Measurements from ENCODE around the gene HOXD10.
A peak's percentile ranks its signal among the peaks of the same experiment; 100 is the strongest.

HOXD10 gene

DNA sequence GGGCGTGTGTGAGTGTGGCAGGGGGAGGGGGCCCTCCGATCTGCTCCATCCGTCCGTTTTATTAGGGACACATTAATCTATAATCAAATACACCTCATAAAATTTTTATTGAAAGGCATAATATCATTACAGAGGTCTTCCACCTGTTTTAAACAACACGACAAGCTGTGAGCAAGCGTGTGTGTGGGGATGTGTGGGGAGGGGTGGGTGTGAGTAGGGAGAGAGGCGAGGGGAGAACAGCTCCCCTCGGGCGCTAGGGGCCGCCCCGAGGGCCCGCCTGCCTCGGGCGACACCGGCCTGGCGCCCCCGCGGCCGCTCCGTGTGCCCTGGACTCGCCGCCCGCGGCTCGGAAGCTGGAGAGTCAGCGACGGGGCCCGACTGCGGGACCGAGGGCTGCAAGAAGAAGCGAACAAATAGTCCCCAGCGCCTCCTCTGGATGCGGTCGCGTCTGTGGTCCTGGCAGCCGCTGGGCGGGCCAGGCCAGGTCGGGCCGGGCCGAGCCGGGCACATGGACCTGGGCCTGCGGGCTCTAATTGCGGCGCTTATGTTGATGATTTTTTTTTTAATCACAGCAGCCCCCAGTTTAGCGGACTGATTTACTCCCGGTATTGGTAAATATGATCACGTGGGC, 5.6 kb downstream of the HOXD10 start:
- DNase-seq (ENCODE audit: low read depth, low spot score), result no peak

- no peak for DNase-seq (ENCODE audit: low read depth, low spot score)
These were observed 6.3 kb downstream of the HOXD10 start, which contains the start of gene HOXD9 for GRCh38 chr2:176122683-176123410. HOXD9 (plus strand) TSS chr2:176122719; CDS start chr2:176122769, 50 bp downstream.

GRCh38 chr2:176123411-176124109, 7.0 kb downstream of the HOXD10 start:
- DNase-seq (ENCODE audit: low read depth, low spot score), result no peak

- no peak for DNase-seq (ENCODE audit: low read depth, low spot score)
These were observed 7.8 kb downstream of the HOXD10 start for GRCh38 chr2:176124110-176124946.

- DNase-seq (ENCODE audit: low read depth, low spot score), result no peak
These were observed 8.6 kb downstream of the HOXD10 start for GRCh38 chr2:176124947-176125771.

DNA sequence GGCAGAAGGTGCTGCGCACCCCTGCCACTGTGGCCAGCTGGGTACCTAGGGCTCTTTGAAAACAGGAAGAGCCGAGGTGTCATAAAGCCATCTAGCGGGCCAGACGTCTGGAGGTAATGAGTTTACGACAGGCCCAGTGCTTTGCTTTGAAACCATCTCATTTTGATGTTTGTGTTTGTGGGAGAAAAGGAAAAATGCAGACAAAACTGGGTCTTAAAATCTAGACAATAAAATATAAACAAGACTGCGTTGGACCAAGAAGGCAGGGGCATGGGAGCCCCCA, 9.1 kb downstream of the HOXD10 start:
- no peak for DNase-seq (ENCODE audit: low read depth, low spot score)

- DNase-seq (ENCODE audit: low read depth, low spot score), result peak; percentile 36
These were observed 10.6 kb downstream of the HOXD10 start for GRCh38 chr2:176126929-176127773.

DNA sequence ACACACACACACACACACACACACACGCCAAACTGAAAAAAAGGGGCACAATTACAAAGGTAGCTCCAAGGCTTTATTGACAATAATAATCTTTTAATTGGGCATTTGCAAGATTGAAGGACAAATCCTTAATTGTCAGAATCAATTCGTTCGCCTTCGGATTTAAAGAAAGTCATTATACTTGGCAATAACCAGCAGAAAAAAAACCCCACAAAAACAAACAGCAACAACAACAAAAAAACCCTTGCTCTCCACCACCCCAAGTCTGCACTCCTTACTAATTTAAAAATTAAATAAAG, 11.1 kb downstream of the HOXD10 start:
- no peak for DNase-seq (ENCODE audit: low read depth, low spot score)

DNA sequence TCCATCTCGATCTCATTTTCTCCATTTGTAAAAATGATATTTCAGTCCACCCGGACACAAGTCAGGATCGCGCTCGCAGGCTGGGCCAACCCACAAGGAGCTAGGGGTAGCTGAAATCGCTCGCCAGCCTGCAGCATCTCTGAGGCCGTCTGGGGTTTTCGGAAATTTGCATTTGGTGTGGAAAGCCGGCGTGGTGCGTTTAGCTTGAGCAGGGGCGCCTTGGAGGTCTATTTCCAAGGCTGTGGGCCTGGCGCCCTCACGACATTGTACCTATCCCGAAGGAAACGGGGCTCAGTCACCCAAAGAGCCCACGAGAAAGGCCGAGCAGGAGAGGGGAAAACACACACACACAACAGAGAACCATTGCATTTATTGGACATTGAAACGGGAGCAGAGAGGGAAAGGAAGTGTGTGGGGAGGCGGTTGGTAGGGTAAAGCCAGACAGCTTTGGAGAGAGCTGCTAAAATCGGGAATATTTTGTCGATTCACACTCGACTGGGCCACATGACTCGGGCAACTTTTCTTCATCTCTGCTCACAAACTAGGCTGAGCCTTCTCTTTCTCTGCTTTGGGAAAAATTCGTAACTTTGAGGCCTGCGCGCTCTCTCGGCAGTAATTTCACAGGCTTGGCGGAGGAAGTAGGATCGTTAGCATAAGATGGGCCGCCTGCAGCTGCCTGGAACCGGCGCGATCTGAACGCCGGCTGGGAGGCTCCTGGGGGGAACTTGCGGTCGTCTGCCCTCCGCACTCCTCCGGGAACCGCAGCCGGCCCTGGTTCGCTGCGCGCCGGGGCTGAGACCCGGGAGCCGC, 11.8 kb downstream of the HOXD10 start:
- DNase-seq (ENCODE audit: low read depth, low spot score), result no peak

GRCh38 chr2:176128982-176129796, 12.6 kb downstream of the HOXD10 start, which contains the start of gene HOXD8:
HOXD8 (plus strand) TSS chr2:176129705; CDS start chr2:176130367, 662 bp downstream.
- DNase-seq (ENCODE audit: low read depth, low spot score), result no peak

GRCh38 chr2:176129813-176130146, 13.2 kb downstream of the HOXD10 start:
- DNase-seq (ENCODE audit: low read depth, low spot score), result no peak

DNA sequence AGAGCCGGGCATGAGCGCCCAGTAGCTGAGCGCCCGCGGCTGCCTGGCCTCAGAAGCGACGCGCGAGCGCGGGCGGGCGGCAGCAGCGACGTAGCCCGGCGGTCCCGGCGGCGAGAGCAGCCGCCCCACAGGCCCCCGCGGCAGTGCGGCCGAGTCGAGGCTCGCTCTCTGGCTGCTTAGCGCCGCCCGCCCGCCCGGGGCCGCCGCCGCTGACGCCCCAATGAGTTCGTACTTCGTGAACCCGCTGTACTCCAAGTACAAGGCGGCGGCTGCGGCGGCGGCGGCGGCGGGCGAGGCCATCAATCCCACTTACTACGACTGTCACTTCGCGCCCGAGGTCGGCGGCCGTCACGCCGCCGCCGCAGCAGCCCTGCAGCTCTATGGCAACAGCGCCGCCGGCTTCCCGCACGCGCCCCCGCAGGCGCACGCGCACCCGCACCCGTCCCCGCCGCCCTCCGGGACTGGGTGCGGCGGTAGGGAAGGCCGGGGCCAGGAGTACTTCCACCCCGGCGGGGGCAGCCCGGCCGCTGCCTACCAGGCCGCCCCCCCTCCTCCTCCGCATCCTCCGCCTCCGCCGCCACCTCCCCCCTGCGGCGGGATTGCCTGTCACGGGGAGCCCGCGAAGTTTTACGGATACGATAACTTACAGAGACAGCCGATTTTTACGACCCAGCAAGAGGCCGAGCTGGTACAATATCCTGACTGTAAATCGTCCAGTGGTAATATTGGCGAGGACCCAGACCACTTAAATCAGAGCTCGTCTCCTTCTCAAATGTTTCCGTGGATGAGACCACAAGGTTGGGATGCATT, 13.8 kb downstream of the HOXD10 start:
- no peak for DNase-seq (ENCODE audit: low read depth, low spot score)

DNA sequence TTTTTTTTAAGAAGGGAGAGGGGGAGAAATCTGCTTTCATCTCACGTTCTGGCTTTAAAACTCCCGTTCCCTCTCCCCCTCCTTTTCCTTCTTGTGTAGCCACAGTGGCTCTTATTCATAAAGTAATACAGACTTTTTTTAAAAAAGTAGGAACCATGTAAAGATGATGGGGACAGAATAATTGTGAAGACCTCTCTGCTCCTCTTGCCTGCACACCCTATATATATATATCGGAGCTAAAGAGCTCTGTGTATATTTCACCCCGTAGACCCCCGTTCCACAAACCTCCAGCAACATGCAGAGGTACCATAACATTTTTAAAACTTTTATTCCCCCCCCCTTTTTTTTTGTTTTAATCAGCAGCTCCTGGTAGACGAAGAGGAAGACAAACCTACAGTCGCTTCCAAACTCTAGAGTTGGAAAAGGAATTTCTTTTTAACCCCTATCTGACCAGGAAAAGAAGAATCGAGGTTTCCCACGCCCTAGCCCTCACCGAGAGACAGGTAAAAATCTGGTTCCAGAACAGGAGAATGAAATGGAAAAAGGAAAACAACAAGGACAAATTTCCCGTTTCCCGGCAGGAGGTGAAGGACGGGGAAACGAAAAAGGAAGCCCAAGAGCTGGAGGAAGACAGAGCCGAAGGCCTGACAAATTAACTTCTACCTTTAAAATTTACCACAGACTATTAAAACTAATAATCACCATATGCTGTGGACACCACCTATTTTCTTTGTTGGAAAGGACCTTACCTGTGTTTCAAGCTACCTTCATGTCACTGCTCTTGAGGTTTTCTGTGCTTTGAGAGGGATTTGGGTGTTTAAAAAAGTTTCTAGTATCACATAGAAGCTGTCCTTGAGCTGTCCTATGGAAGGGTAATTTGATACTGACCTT, 14.6 kb downstream of the HOXD10 start:
- DNase-seq (ENCODE audit: low read depth, low spot score), result no peak

DNA sequence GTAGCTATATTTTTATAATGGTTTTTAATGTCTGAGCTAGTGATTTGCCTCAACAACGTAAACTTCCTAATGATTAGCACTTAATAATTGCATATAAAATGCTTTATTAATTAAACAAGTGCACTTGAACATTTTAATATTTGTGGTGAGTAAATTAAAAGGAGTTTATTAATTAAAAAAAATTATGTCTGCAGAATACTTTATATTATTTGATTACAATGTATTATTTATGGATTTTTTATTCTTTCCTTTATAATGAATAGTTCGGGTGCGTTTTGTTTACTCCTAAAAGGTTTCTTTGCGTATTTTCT, 15.2 kb downstream of the HOXD10 start:
- DNase-seq (ENCODE audit: low read depth, low spot score), result no peak

- no peak for DNase-seq (ENCODE audit: low read depth, low spot score)
These were observed 15.9 kb downstream of the HOXD10 start for GRCh38 chr2:176132205-176133171.

DNA sequence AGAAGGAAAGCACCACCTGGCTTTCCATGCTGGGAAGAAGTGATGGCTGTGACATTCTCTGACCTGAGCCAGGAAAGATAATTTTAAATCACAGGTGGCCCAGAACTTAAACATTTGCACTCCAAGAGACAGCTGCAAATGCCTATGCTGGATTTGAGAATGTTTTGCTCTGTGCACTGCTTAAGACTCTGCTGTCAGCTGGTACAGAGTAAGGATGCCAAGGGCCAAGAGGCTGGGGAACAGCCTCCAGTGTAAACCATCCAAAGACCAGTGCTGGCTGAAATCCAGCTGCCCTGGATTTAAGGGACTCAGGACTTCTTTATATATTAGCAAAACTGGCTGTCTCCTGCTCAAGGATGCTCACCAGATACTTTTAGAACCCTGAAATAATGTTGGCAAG, 16.8 kb downstream of the HOXD10 start:
- no peak for DNase-seq (ENCODE audit: low read depth, low spot score)

Data from smooth muscle cell of the brain vasculature (primary cell).